Endodermal cell (in vitro differentiated cells): ENCODE data around the gene MYO16. TPM values are rescaled to one million over a fixed set of nuclear protein-coding genes. Genes with fewer than 3 reads are reported as not detected.

ENCODE experiments used
- DNase-seq: peaks from one replicate; pipeline ENCODE4 v3.0.0-alpha.2; 2017
- H3K27ac ChIP-seq: 2 replicates; pipeline ENCODE4 v1.5.1; 2013; ENCODE audit warnings: mild to moderate bottlenecking, low read depth, low read length, moderate library complexity
- H3K27me3 ChIP-seq: 2 replicates; pipeline ENCODE4 v1.6.1; 2013; ENCODE audit warnings: mild to moderate bottlenecking, low read length, moderate library complexity; ENCODE audit not compliant: insufficient read depth, control insufficient read depth, poor library complexity, severe bottlenecking
- H3K36me3 ChIP-seq: 2 replicates; pipeline ENCODE4 v1.7.0; 2013; ENCODE audit warnings: mild to moderate bottlenecking, low read length, moderate library complexity; ENCODE audit not compliant: control insufficient read depth, insufficient read depth
- H3K4me1 ChIP-seq: one replicate; pipeline ENCODE4 v1.7.0; 2013; ENCODE audit warnings: low read length; ENCODE audit not compliant: control insufficient read depth, insufficient read depth
- H3K4me3 ChIP-seq: 2 replicates; pipeline ENCODE4 v1.5.1; 2013; ENCODE audit warnings: mild to moderate bottlenecking, low read length, moderate library complexity
- H3K9ac ChIP-seq: 2 replicates; pipeline ENCODE4 v1.6.1; 2013; ENCODE audit warnings: mild to moderate bottlenecking, low read length, moderate library complexity; ENCODE audit not compliant: poor library complexity, severe bottlenecking; ENCODE audit errors: extremely low read depth
- H3K9me3 ChIP-seq: 2 replicates; pipeline ENCODE4 v1.6.1; 2013; ENCODE audit warnings: mild to moderate bottlenecking, low read length, moderate library complexity; ENCODE audit not compliant: control insufficient read depth
- H3K27ac Mint-ChIP-seq: 2 replicates; pipeline ENCODE4 v1.8.0; 2020; ENCODE audit warnings: mixed read lengths
- H3K27me3 Mint-ChIP-seq: 2 replicates; pipeline ENCODE4 v1.8.0; 2021; ENCODE audit warnings: mild to moderate bottlenecking, mixed read lengths; ENCODE audit not compliant: insufficient read depth
- H3K36me3 Mint-ChIP-seq: 2 replicates; pipeline ENCODE4 v1.8.0; 2020; ENCODE audit warnings: low read depth, mixed read lengths
- H3K4me1 Mint-ChIP-seq: 2 replicates; pipeline ENCODE4 v1.8.0; 2020; ENCODE audit warnings: mixed read lengths
- H3K4me3 Mint-ChIP-seq: 2 replicates; pipeline ENCODE4 v1.8.0; 2020; ENCODE audit warnings: mild to moderate bottlenecking, moderate library complexity, mixed read lengths
- H3K9me3 Mint-ChIP-seq: 2 replicates; pipeline ENCODE4 v1.8.0; 2020; ENCODE audit warnings: mild to moderate bottlenecking, mixed read lengths
- CTCF ChIP-seq: fragments of 200-600 bp; sonication (generic); conservative IDR thresholded peaks from 2 replicates; pipeline ENCODE4 v1.5.0; 2021; ENCODE audit warnings: antibody characterized with exemption, mild to moderate bottlenecking
- WGBS, 2 experiments: methylation state at CpG; one replicate each; pipeline versions ENCODE4 v1.1.5 to v1.1.7; 2013; ENCODE audit warnings: missing lambda C conversion rate in 2 of 2, mixed read lengths in 1 of 2; ENCODE audit not compliant: insufficient coverage in 1 of 2, insufficient read length in 1 of 2; 5-methylcytosine and 5-hydroxymethylcytosine counted together
- total RNA-seq, 2 donors: library from RNA; stranded (reverse); fragmentation: NEBNext Ultra II Directional in 1 of 2; extraction: Animal tissue kit (Norgen Biotek cat#: 25700) in 1 of 2; gene quantifications; 2 replicates in 1 of 2; 3 replicates in 1 of 2; pipeline ENCODE4 v1.2.1, GENCODE V29; 2021

MYO16 gene
- total RNA-seq, 2 donors from 2014 or later = 0.70 to 1.2 TPM

GRCh38 chr13:109074436-109074835 lies 445.0 kb downstream of the MYO16 start:
- 60 to 69% methylated on average over 2 to 6 of the region's 6 CpGs for WGBS, 2 experiments
- no peak overlapping the region for H3K4me3 Mint-ChIP-seq

GRCh38 chr13:109074853-109075252 lies 445.4 kb downstream of the MYO16 start:
- H3K4me3 ChIP-seq = no peak overlapping the region
- Mint-ChIP-seq H3K36me3 (no peaks in the 10 kb centered on the region), H3K4me1 (peaks cover 9% of the 10 kb centered on the region), H3K9me3 (no peaks in the 10 kb centered on the region), H3K27ac (no peak overlapping the region), H3K27me3 (no peaks in the 10 kb centered on the region), H3K4me3 (no peak overlapping the region)
- H3K9me3 ChIP-seq = no peaks in the 10 kb centered on the region
- no peak for DNase-seq
- no peak overlapping the region for H3K27ac ChIP-seq
- H3K27me3 ChIP-seq = no peaks in the 10 kb centered on the region
- no peak for TF ChIP-seq CTCF
- no peaks in the 10 kb centered on the region for H3K36me3 ChIP-seq
- 100% methylated on average over 1 to 2 of the region's 3 CpGs for WGBS, 2 experiments
- no peaks in the 10 kb centered on the region for H3K4me1 ChIP-seq
- no peak overlapping the region for H3K9ac ChIP-seq

More at GRCh38 chr13:109074436-109074835, 445.0 kb downstream of the MYO16 start:
- no peak overlapping the region for H3K9ac ChIP-seq
- no peak for DNase-seq
- peaks cover 9% of the 10 kb centered on the region for H3K4me1 Mint-ChIP-seq
- H3K36me3 Mint-ChIP-seq = no peaks in the 10 kb centered on the region
- H3K4me1 ChIP-seq = no peaks in the 10 kb centered on the region
- H3K36me3 ChIP-seq = no peaks in the 10 kb centered on the region
- no peaks in the 10 kb centered on the region for H3K27me3 ChIP-seq
- no peak overlapping the region for H3K4me3 ChIP-seq
- H3K9me3 Mint-ChIP-seq = no peaks in the 10 kb centered on the region
- no peak overlapping the region for H3K27ac ChIP-seq
- no peak for TF ChIP-seq CTCF
- H3K27ac Mint-ChIP-seq = no peak overlapping the region
- H3K9me3 ChIP-seq = no peaks in the 10 kb centered on the region
- no peaks in the 10 kb centered on the region for H3K27me3 Mint-ChIP-seq

GRCh38 chr13:109087916-109088623 lies 458.7 kb downstream of the MYO16 start:
- H3K9me3 Mint-ChIP-seq = peaks cover 6% of the 10 kb centered on the region
- no peaks in the 10 kb centered on the region for H3K4me1 Mint-ChIP-seq
- no peak for TF ChIP-seq CTCF
- Histone ChIP-seq H3K4me3 (no peak overlapping the region), H3K36me3 (no peaks in the 10 kb centered on the region), H3K9ac (no peak overlapping the region), H3K9me3 (no peaks in the 10 kb centered on the region), H3K27me3 (no peaks in the 10 kb centered on the region), H3K4me1 (no peaks in the 10 kb centered on the region), H3K27ac (peak overlapping the region; percentile 27)
- H3K36me3 Mint-ChIP-seq = no peaks in the 10 kb centered on the region
- no peak overlapping the region for H3K27ac Mint-ChIP-seq
- 93 to 97% methylated on average over 6 to 10 of the region's 10 CpGs for WGBS, 2 experiments
- DNase-seq = no peak
- H3K27me3 Mint-ChIP-seq = peaks cover 6% of the 10 kb centered on the region
- no peak overlapping the region for H3K4me3 Mint-ChIP-seq
